Erythroblast (primary cell): ENCODE data around the gene CORO2B.

Source experiments
- GATA1 ChIP-seq: IDR thresholded peaks from 2 replicates; pipeline ENCODE4 v1.6.1; 2011; ENCODE audit warnings: low read depth, mild to moderate bottlenecking, control low read depth, low read length, moderate library complexity
- POLR2A ChIP-seq: IDR thresholded peaks from 2 replicates; pipeline ENCODE4 v1.6.1; 2011; ENCODE audit warnings: mild to moderate bottlenecking, low read length

DNA sequence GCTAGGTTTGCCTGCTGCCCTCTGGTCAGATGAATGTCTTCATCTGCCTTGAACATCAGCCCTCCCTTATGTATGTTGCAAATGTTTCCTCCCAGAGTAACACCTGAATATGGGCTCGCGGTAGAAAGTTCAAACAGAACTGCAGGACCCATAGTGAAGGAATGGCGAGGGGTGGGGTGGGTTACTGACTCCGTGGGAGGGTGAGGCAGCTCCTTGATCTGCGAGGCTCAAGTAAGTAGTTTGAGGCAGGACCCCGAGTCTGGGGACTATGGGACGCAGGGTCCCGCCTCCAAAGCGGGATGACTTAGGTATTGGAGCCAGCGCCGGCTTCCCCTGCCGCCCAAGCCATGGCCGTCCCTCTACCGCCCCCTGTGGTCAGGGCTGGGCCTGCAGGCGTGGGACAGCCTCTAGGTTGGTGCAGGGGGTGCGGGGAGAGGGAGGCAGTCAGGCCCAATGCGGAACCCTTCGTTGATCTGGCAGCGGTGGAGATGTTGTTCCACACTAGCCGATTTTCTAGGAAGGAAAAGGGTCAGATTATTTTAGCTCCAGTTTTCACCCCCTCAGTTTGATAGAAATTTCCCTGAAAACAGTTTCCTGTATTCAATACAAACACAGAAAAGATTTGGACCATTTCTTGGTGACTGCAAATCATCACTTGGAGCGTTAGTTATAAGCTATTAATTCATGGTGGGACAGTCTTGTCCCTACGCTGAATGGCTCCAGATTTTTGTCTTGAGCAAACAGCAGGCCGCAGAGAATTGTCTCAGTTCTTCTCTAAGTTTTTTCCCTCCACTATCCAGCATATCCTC, 72.3 kb downstream of the CORO2B start:
- TF ChIP-seq POLR2A: no peak
- TF ChIP-seq GATA1: no peak
